Naive thymus-derived CD8-positive, alpha-beta T cell (primary cell): ENCODE measurements around the gene SUGT1. TPM values are rescaled to one million over a fixed set of nuclear protein-coding genes. Genes with fewer than 3 reads are reported as not detected.

Experiments
- ATAC-seq, 2 donors: fragments of 150-1000 bp; cut with Tn5 transposase in 1 of 2; sonication (Bioruptor Pico), chemical (Tn5 transposase) in 1 of 2; 1 replicate in 1 of 2; 2 replicates in 1 of 2; pipeline ENCODE4 v1.10.0; 2021; ENCODE audit warnings: mild to moderate bottlenecking in 2 of 2, moderate library complexity in 2 of 2
- POLR2A ChIA-PET: fragments of 350-600 bp; sonication (Branson Sonifier 250); formaldehyde crosslinking; loops from one replicate; lab custom pipeline; 2021; ENCODE audit warnings: antibody characterized with exemption; lab: Charles Lee
- DNase-seq, 10 donors: peaks; one replicate each; pipeline versions ENCODE4 v3.0.0 to v3.0.0-alpha.2; 2020 to 2022
- H3K27ac Mint-ChIP-seq, 10 donors: one replicate each; pipeline ENCODE4 v1.8.0; 2020 to 2022; ENCODE audit warnings: mild to moderate bottlenecking in 10 of 10, mixed read lengths in 10 of 10, moderate library complexity in 4 of 10, inconsistent platforms in 1 of 10
- H3K27me3 Mint-ChIP-seq, 5 donors: one replicate each; pipeline ENCODE4 v1.8.0; 2021 to 2022; ENCODE audit warnings: mixed read lengths in 5 of 5
- H3K36me3 Mint-ChIP-seq, 3 donors: one replicate each; pipeline ENCODE4 v1.8.0; 2020 to 2022; ENCODE audit warnings: mixed read lengths in 3 of 3, mild to moderate bottlenecking in 2 of 3, inconsistent platforms in 1 of 3
- H3K4me1 Mint-ChIP-seq, 4 donors: one replicate each; pipeline ENCODE4 v1.8.0; 2021 to 2022; ENCODE audit warnings: mixed read lengths in 4 of 4
- H3K4me3 Mint-ChIP-seq, 10 donors: one replicate each; pipeline ENCODE4 v1.8.0; 2020 to 2022; ENCODE audit warnings: mild to moderate bottlenecking in 10 of 10, mixed read lengths in 10 of 10, moderate library complexity in 6 of 10, inconsistent platforms in 1 of 10
- H3K9me3 Mint-ChIP-seq, 9 donors: one replicate each; pipeline ENCODE4 v1.8.0; 2020 to 2022; ENCODE audit warnings: mixed read lengths in 9 of 9, mild to moderate bottlenecking in 3 of 9, inconsistent platforms in 1 of 9, moderate library complexity in 1 of 9
- polyA plus RNA-seq, 3 donors: library from polyadenylated mRNA; unstranded; fragments of 300-500 nt; fragmentation: Illumina TruSeq; gene quantifications; one replicate each; pipeline ENCODE4 v1.2.3, GENCODE V29; 2021
- total RNA-seq, 8 experiments: library from RNA in 2 of 8; stranded (reverse) in 2 of 8; gene quantifications; one replicate each; pipeline ENCODE4 v1.2.3 and lab custom pipeline; 2021 to 2026

Gene SUGT1
- total and polyA plus RNA-seq, 5 experiments from 2014 or later: 38.7 to 53.1 (median 50.4) TPM

DNA sequence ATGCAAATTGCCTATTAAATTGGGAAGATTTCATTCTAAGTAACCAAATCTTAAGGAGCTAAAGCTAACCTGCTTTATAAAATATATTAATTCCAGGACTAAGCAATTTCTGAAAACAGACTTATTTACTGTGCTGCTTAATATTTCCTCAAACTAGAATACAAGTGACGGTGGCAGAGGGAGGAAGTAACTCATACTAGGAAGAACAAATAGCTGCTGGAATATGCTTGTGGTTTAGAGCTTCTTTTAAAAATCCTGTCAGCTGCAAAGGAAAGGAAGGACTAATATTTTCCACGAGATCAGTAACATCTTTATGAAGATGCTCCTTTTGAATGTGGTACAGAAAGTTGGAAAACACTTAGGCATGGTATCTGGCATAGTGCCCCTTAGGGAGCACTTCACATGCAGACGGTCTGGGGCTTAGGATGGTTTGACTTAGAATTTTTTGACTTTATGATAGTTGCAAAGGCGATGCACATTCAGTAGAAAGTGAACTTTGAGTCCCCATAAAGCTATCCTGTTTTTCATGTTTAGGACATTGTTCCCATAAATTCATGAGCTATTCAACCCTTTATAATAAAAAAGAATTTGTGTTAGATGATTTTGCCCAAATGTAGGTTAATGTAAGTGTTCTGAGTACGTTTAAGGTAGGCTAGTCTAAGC lies 13.8 kb upstream of the SUGT1 start:
- Mint-ChIP-seq H3K9me3 (no peaks in the 10 kb centered on the region), H3K36me3 (peaks cover 19 to 68% (median 30%) of the 10 kb centered on the region in 3 donors), H3K27me3 (no peaks in the 10 kb centered on the region), H3K4me3 (no peak overlapping the region), H3K27ac (peak overlapping the region in 1 of 10 donors; percentile 12), H3K4me1 (peaks cover 0 to 8% (median 0%) of the 10 kb centered on the region in 4 donors)
- DNase-seq: no peak
- no peak for ATAC-seq
- POLR2A ChIA-PET: no interaction called here

DNA sequence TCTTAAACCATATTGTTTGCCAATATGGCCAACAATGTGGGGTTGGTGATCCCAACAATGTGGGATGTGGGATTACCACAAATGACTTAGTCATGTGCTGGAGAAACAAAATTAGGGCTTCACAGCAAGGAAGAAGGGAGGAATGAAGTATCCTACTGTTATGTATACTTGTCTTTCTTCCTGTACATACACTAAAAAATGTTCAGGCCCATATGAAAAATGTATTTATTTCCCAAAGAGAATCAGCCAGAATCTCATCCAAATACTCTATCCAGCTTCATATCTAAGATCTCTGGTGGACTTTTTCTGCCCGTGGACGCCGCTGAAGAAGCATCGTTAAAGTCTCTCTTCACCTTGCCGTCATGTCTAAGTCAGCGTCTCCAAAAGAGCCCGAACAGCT lies 10.5 kb upstream of the SUGT1 start, which contains the start of gene HNRNPA1L2:
HNRNPA1L2 (plus strand) TSS at position 301 of the 400 bp plus-strand sequence; CDS start at position 363, 62 bp downstream.
- Mint-ChIP-seq H3K36me3 (peaks cover 19 to 58% (median 31%) of the 10 kb centered on the region in 3 donors), H3K27me3 (no peaks in the 10 kb centered on the region), H3K27ac (peak within 1 kb of the TSS in 4 of 10 donors; percentile 20 to 79 (median 46)), H3K4me1 (peaks cover 0 to 8% (median 0%) of the 10 kb centered on the region in 4 donors), H3K4me3 (no peak within 1 kb of the TSS), H3K9me3 (no peaks in the 10 kb centered on the region)
- DNase-seq (no peak), ATAC-seq (no peak)
- POLR2A ChIA-PET: no interaction called here

DNA sequence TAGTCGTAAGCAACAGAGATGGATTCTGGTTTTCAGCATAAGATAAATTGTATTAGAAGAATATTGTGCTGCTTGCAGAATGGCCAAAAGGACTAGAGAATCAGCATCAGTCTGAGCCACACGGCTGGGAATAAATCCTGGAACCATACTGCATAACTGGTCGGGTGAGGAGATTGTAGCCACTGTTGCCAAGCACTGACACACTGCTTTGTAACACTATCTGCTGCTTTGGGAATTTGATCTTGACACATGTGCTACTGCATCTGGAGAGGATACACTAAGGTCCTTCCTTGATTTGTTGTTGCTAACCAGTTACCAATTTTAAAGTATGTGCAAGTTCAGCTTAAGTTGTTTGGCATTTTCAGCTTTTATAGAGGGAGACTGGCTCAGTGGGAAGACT lies 8.5 kb upstream of the SUGT1 start:
- H3K27me3 Mint-ChIP-seq: no peaks in the 10 kb centered on the region
- POLR2A ChIA-PET: no interaction called here

GRCh38 chr13:52646967-52647366 lies 5.7 kb upstream of the SUGT1 start:
- POLR2A ChIA-PET: no interaction called here
- Mint-ChIP-seq H3K4me3 (no peak overlapping the region), H3K4me1 (peaks cover 3 to 11% (median 6%) of the 10 kb centered on the region in 4 donors), H3K27ac (no peak overlapping the region), H3K27me3 (no peaks in the 10 kb centered on the region), H3K36me3 (peaks cover 13 to 32% (median 19%) of the 10 kb centered on the region in 3 donors), H3K9me3 (no peaks in the 10 kb centered on the region)
- DNase-seq: no peak
- ATAC-seq: no peak

More for the DNA sequence above, 8.5 kb upstream of the SUGT1 start:
- ATAC-seq (no peak), DNase-seq (no peak)
- Mint-ChIP-seq H3K4me1 (peaks cover 0 to 8% (median 0%) of the 10 kb centered on the region in 4 donors), H3K27ac (peak overlapping the region in 1 of 10 donors; percentile 58), H3K36me3 (peaks cover 19 to 49% (median 33%) of the 10 kb centered on the region in 3 donors), H3K4me3 (no peak overlapping the region), H3K9me3 (no peaks in the 10 kb centered on the region)

- H3K4me3 Mint-ChIP-seq: peak overlapping the region in 2 of 10 donors; percentile 57 to 71
- peak overlapping the region in 5 of 10 donors; percentile 27 to 88 (median 58) for H3K27ac Mint-ChIP-seq
Observed at GRCh38 chr13:52650731-52651130, 1.9 kb upstream of the SUGT1 start.

GRCh38 chr13:52651897-52652195 lies 790 bp upstream of the SUGT1 start:
- DNase-seq (no peak), ATAC-seq (peak in 1 of 2 donors; percentile 0)
- Mint-ChIP-seq H3K4me3 (no peak overlapping the region), H3K9me3 (no peaks in the 10 kb centered on the region), H3K4me1 (peaks cover 3 to 11% (median 6%) of the 10 kb centered on the region in 4 donors), H3K27me3 (no peaks in the 10 kb centered on the region), H3K27ac (no peak overlapping the region), H3K36me3 (peaks cover 5 to 13% (median 8%) of the 10 kb centered on the region in 3 donors)
- POLR2A ChIA-PET: interaction anchor here (1.0 to 3.2 kb wide), 7 partner anchors 24 to 1199 kb away, joined by 3 to 114 read pairs (median 9); partner anchors contain the start of genes ALG11, INTS6 and VPS36

More at GRCh38 chr13:52650731-52651130, 1.9 kb upstream of the SUGT1 start:
- ATAC-seq: no peak
- Mint-ChIP-seq H3K9me3 (no peaks in the 10 kb centered on the region), H3K4me1 (peaks cover 3 to 11% (median 6%) of the 10 kb centered on the region in 4 donors), H3K36me3 (peaks cover 5 to 13% (median 8%) of the 10 kb centered on the region in 3 donors), H3K27me3 (no peaks in the 10 kb centered on the region)
- DNase-seq: no peak
- POLR2A ChIA-PET: no interaction called here

- ATAC-seq (peak; percentile 16 to 27), DNase-seq (peak in 1 of 10 donors; percentile 61)
- POLR2A ChIA-PET: interaction anchor here (0.6 to 3.2 kb wide), 8 partner anchors 33 to 1200 kb away, joined by 3 to 114 read pairs (median 7); partner anchors contain the start of genes ALG11, INTS6 and VPS36
- no peak overlapping the region for H3K4me3 Mint-ChIP-seq
- peaks cover 5 to 18% (median 8%) of the 10 kb centered on the region in 3 donors for H3K36me3 Mint-ChIP-seq
- H3K27me3 Mint-ChIP-seq: no peaks in the 10 kb centered on the region
- peaks cover 3 to 11% (median 6%) of the 10 kb centered on the region in 4 donors for H3K4me1 Mint-ChIP-seq
- no peak overlapping the region for H3K27ac Mint-ChIP-seq
- H3K9me3 Mint-ChIP-seq: no peaks in the 10 kb centered on the region
Observed at GRCh38 chr13:52652980-52653303, 306 bp downstream of the SUGT1 start.

- Mint-ChIP-seq H3K27me3 (no peaks in the 10 kb centered on the region), H3K36me3 (peaks cover 3 to 55% (median 7%) of the 10 kb centered on the region in 3 donors), H3K9me3 (no peaks in the 10 kb centered on the region), H3K4me1 (peaks cover 0 to 4% (median 1%) of the 10 kb centered on the region in 4 donors), H3K27ac (no peak overlapping the region), H3K4me3 (no peak overlapping the region)
- POLR2A ChIA-PET: no interaction called here
- no peak for DNase-seq
- no peak for ATAC-seq
Observed at GRCh38 chr13:52659340-52659739, 6.7 kb downstream of the SUGT1 start.

- Mint-ChIP-seq H3K36me3 (peaks cover 3 to 91% (median 9%) of the 10 kb centered on the region in 3 donors), H3K4me3 (no peak overlapping the region), H3K27me3 (no peaks in the 10 kb centered on the region), H3K9me3 (no peaks in the 10 kb centered on the region), H3K4me1 (peaks cover 0 to 11% (median 7%) of the 10 kb centered on the region in 4 donors), H3K27ac (peak overlapping the region in 1 of 10 donors; percentile 73)
- ATAC-seq (no peak), DNase-seq (no peak)
- POLR2A ChIA-PET: no interaction called here
Observed at GRCh38 chr13:52664272-52664671, 11.6 kb downstream of the SUGT1 start.

DNA sequence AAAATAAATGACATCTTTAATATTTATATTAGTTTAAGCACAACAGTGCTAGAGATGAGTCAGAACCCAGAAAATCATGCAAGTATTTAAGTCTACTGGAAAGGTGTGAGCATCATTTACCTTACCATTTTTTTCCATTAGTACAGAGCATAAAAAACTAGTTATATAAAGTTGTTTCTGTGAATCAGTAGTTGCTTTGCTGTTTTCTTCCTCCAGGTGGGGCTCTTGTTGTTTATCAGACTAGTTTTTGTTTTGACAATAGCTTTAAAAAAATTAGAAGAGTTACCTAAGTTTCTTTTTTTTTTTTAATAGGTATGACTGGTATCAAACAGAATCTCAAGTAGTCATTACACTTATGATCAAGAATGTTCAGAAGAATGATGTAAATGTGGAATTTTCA lies 12.7 kb downstream of the SUGT1 start:
- peaks cover 3 to 89% (median 6%) of the 10 kb centered on the region in 3 donors for H3K36me3 Mint-ChIP-seq
- peak in 1 of 10 donors; percentile 3 for DNase-seq
- H3K27me3 Mint-ChIP-seq: no peaks in the 10 kb centered on the region
- peak in 1 of 2 donors; percentile 33 for ATAC-seq
- H3K4me3 Mint-ChIP-seq: no peak overlapping the region
- POLR2A ChIA-PET: no interaction called here
- peak overlapping the region in 1 of 10 donors; percentile 34 for H3K27ac Mint-ChIP-seq
- no peaks in the 10 kb centered on the region for H3K9me3 Mint-ChIP-seq
- H3K4me1 Mint-ChIP-seq: peaks cover 0 to 11% (median 6%) of the 10 kb centered on the region in 4 donors

DNA sequence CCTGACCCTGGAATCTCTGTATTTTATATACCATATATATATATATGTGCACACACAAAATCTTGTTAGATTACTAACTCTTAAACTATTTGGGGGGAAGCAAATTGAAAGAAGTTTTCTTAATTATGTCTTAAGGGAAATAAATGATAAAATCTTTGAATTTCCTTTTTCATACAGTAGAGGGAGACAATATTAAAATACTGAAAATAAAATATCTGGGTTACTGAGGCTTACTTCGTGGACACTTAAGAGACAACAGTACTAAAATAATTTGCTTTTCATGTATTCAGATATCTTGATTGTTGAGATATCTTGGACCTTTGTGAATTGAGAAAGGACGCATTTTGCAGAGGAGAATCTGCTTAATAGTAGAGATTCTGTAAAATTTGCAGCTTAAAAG lies 17.0 kb downstream of the SUGT1 start:
- DNase-seq (no peak), ATAC-seq (no peak)
- H3K9me3 Mint-ChIP-seq: no peaks in the 10 kb centered on the region
- peaks cover 0 to 11% (median 5%) of the 10 kb centered on the region in 4 donors for H3K4me1 Mint-ChIP-seq
- no peak overlapping the region for H3K4me3 Mint-ChIP-seq
- no peak overlapping the region for H3K27ac Mint-ChIP-seq
- no peaks in the 10 kb centered on the region for H3K27me3 Mint-ChIP-seq
- H3K36me3 Mint-ChIP-seq: peaks cover 0 to 84% (median 8%) of the 10 kb centered on the region in 3 donors
- POLR2A ChIA-PET: no interaction called here

DNA sequence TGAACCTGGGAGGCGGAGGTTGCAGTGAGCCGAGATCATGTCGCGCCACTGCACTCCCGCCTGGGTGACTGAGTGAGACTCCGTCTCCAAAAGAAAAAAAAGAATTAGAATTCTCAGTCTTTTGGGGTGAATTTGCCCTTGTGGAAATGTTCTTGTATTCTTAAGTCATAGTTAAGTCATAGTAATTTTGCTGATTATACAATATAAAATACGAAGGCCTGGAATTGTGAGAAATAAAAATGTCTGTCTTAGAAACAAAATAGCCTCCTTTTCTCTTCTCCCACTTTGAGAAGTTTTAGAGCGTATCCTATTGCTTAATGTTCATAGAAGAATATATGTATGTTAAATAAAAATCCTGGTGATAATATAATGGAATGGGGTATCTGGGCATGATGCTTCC lies 18.1 kb downstream of the SUGT1 start:
- H3K4me1 Mint-ChIP-seq: peaks cover 2 to 13% (median 8%) of the 10 kb centered on the region in 4 donors
- no peak overlapping the region for H3K4me3 Mint-ChIP-seq
- peaks cover 0 to 82% (median 8%) of the 10 kb centered on the region in 3 donors for H3K36me3 Mint-ChIP-seq
- ATAC-seq (no peak), DNase-seq (no peak)
- no peaks in the 10 kb centered on the region for H3K27me3 Mint-ChIP-seq
- no peak overlapping the region for H3K27ac Mint-ChIP-seq
- no peaks in the 10 kb centered on the region for H3K9me3 Mint-ChIP-seq
- POLR2A ChIA-PET: no interaction called here

- no peak for DNase-seq
- H3K36me3 Mint-ChIP-seq: peaks cover 0 to 81% (median 6%) of the 10 kb centered on the region in 3 donors
- H3K27ac Mint-ChIP-seq: no peak overlapping the region
- no peak for ATAC-seq
- H3K27me3 Mint-ChIP-seq: no peaks in the 10 kb centered on the region
- H3K4me1 Mint-ChIP-seq: peaks cover under 1 to 11% (median 3%) of the 10 kb centered on the region in 4 donors
- POLR2A ChIA-PET: no interaction called here
- no peaks in the 10 kb centered on the region for H3K9me3 Mint-ChIP-seq
- no peak overlapping the region for H3K4me3 Mint-ChIP-seq
Observed at GRCh38 chr13:52673465-52673864, 20.8 kb downstream of the SUGT1 start.
